DOHH2 (cell line): Measurements from ENCODE around the gene RAB32.

Source experiments
- H3F3A ChIP-seq: fragments of 200-600 bp; sonication (generic), shearing (Covaris generic); 2 replicates; pipeline ENCODE4 v1.6.0; 2016; ENCODE audit warnings: antibody characterized with exemption, mild to moderate bottlenecking; ENCODE audit not compliant: control insufficient read depth, insufficient read depth
- H3K27ac ChIP-seq: fragments of 200-600 bp; sonication (generic); 2 replicates; pipeline ENCODE4 v1.5.1; 2014; ENCODE audit warnings: low read depth, mild to moderate bottlenecking, low read length, moderate library complexity
- H3K27me3 ChIP-seq: fragments of 200-600 bp; sonication (generic); 2 replicates; pipeline ENCODE4 v1.6.1; 2014; ENCODE audit warnings: mild to moderate bottlenecking, low read length, mixed read lengths; ENCODE audit not compliant: control insufficient read depth
- H3K36me3 ChIP-seq: fragments of 200-600 bp; sonication (generic); 2 replicates; pipeline ENCODE4 v1.6.1; 2014; ENCODE audit warnings: mild to moderate bottlenecking, low read length, moderate library complexity, mixed read lengths; ENCODE audit not compliant: control insufficient read depth
- H3K4me1 ChIP-seq: fragments of 200-600 bp; sonication (generic); 2 replicates; pipeline ENCODE4 v1.6.1; 2014; ENCODE audit warnings: mild to moderate bottlenecking, low read length, mixed read lengths; ENCODE audit not compliant: control insufficient read depth
- H3K4me2 ChIP-seq: fragments of 200-600 bp; sonication (generic); 2 replicates; pipeline ENCODE4 v1.6.0; 2014; ENCODE audit warnings: mild to moderate bottlenecking, low read length, moderate library complexity
- H3K4me3 ChIP-seq: fragments of 200-600 bp; sonication (generic); 2 replicates; pipeline ENCODE4 v1.5.1; 2014; ENCODE audit warnings: mild to moderate bottlenecking, low read length, mixed read lengths
- H3K79me2 ChIP-seq: fragments of 200-600 bp; sonication (generic); 2 replicates; pipeline ENCODE4 v1.6.1; 2014; ENCODE audit warnings: mild to moderate bottlenecking, low read length, mixed read lengths; ENCODE audit not compliant: control insufficient read depth
- H3K9me2 ChIP-seq: fragments of 200-600 bp; sonication (generic); replicated peaks from 2 replicates; pipeline ENCODE4 v1.6.1; 2014; ENCODE audit warnings: mild to moderate bottlenecking, low read length, mixed read lengths; ENCODE audit not compliant: control insufficient read depth
- H3K9me3 ChIP-seq: fragments of 200-600 bp; sonication (generic); 2 replicates; pipeline ENCODE4 v1.6.1; 2014; ENCODE audit warnings: antibody characterized with exemption, low read length, mixed read lengths; ENCODE audit not compliant: control insufficient read depth, insufficient read depth
- H4K20me1 ChIP-seq: fragments of 200-600 bp; sonication (generic); 2 replicates; pipeline ENCODE4 v1.6.0; 2014; ENCODE audit warnings: low read depth, mild to moderate bottlenecking, antibody characterized with exemption, low read length, moderate library complexity; ENCODE audit not compliant: control insufficient read depth, insufficient read depth
- EZH2phosphoT487 ChIP-seq: fragments of 200-600 bp; sonication (generic); IDR thresholded peaks from 2 replicates; pipeline ENCODE4 v1.6.1; 2017; ENCODE audit warnings: borderline replicate concordance, mild to moderate bottlenecking, antibody characterized with exemption, low read length, moderate library complexity, mixed read lengths
- TF ChIP-seq, protein P1 (sequence below): fragments of 200-600 bp; sonication (generic); IDR thresholded peaks from one replicate; pipeline ENCODE4 v1.5.1; 2014; ENCODE audit warnings: antibody characterized with exemption, mild to moderate bottlenecking, low read depth, low read length; ENCODE audit not compliant: poor library complexity, severe bottlenecking

The RAB32 gene

DNA sequence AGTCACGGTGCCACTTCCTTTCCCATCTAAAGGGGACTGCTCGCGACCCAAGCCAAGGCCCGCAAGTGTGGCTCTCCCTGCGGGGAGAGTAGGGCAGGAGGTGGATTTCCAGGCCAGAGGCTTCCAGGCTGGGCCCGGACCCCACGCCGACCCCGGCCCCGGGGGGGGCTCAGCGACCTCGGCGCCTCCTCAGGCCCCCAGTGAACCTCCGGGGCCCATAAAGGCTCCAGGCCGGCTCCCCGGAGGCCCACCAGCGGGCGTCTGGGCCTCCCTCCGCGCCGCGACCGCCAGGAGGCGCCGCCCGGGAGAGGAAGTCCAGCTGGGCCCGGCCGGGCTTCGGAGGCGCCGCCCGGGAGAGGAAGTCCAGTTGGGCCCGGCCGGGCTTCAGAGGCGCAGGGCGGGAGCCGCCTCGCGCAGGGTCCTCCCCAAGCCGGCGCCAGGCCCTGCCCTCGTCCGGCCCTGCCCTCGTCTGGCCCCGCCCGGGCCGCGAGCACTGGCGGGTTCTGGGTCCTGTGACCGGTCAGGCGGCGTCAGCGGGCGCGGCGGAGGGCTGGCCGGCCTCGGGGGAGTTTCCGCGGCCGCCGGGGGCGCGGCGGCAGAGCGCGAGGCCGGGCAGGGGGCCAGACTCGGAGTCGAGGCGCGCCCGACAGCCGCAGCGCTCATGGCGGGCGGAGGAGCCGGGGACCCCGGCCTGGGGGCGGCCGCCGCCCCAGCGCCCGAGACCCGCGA, at the start of gene RAB32:
Gene RAB32 (plus strand): TSS at position 623 of the 729 bp plus-strand sequence. CDS start 39 bp downstream, at position 662.
- Histone ChIP-seq H4K20me1 (no peaks in the 10 kb centered on the region), H3K9me2 (no peaks in the 10 kb centered on the region), H3K9me3 (peaks cover 4% of the 10 kb centered on the region; the same call in 1 of the 2 replicates), H3K36me3 (no peaks in the 10 kb centered on the region), H3K79me2 (no peaks in the 10 kb centered on the region), H3K27ac (no peak within 1 kb of the TSS), H3K27me3 (no peaks in the 10 kb centered on the region), H3K4me1 (no peaks in the 10 kb centered on the region), H3K4me3 (no peak within 1 kb of the TSS), H3F3A (no peaks in the 10 kb centered on the region), H3K4me2 (no peak within 1 kb of the TSS)
- TF ChIP-seq, protein P1, sequence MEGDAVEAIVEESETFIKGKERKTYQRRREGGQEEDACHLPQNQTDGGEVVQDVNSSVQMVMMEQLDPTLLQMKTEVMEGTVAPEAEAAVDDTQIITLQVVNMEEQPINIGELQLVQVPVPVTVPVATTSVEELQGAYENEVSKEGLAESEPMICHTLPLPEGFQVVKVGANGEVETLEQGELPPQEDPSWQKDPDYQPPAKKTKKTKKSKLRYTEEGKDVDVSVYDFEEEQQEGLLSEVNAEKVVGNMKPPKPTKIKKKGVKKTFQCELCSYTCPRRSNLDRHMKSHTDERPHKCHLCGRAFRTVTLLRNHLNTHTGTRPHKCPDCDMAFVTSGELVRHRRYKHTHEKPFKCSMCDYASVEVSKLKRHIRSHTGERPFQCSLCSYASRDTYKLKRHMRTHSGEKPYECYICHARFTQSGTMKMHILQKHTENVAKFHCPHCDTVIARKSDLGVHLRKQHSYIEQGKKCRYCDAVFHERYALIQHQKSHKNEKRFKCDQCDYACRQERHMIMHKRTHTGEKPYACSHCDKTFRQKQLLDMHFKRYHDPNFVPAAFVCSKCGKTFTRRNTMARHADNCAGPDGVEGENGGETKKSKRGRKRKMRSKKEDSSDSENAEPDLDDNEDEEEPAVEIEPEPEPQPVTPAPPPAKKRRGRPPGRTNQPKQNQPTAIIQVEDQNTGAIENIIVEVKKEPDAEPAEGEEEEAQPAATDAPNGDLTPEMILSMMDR, result no peak
- no peak for TF ChIP-seq EZH2phosphoT487

DNA sequence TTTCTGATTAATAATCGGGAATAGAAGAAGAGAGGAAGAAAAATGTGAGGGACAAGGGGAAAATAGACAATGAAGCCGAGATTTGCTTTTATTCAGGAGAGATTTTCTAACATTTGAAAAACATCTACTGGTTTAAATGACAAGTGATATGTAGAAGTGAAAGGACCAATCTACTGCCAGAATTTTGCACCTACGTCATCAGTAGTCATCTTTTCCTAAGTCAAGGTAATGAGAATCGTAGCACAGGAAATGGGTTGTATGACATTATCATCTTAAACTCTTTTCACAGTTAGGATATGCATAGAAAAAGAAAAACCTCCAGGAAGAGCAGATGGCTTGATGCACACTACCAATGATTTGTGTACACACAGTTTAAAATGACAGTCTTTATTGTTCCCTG, 45.3 kb upstream of the RAB32 start:
- H3K79me2 ChIP-seq, result no peaks in the 10 kb centered on the region
- H3K4me3 ChIP-seq, result no peak overlapping the region
- H3F3A ChIP-seq, result no peaks in the 10 kb centered on the region
- no peak overlapping the region for H3K27ac ChIP-seq
- H4K20me1 ChIP-seq, result no peaks in the 10 kb centered on the region
- no peak overlapping the region for H3K4me2 ChIP-seq
- H3K9me3 ChIP-seq, result no peaks in the 10 kb centered on the region
- no peaks in the 10 kb centered on the region for H3K27me3 ChIP-seq
- no peaks in the 10 kb centered on the region for H3K4me1 ChIP-seq
- H3K36me3 ChIP-seq, result no peaks in the 10 kb centered on the region
- no peaks in the 10 kb centered on the region; the same call in 1 of the 2 replicates for H3K9me2 ChIP-seq
- TF ChIP-seq, protein P1, result no peak
- TF ChIP-seq EZH2phosphoT487, result no peak

GRCh38 chr6:146503096-146503495, 40.5 kb upstream of the RAB32 start:
- no peak overlapping the region for H3K4me2 ChIP-seq
- H3K27ac ChIP-seq, result no peak overlapping the region
- H4K20me1 ChIP-seq, result no peaks in the 10 kb centered on the region
- no peak for TF ChIP-seq EZH2phosphoT487
- TF ChIP-seq, protein P1, result no peak
- H3K9me3 ChIP-seq, result no peaks in the 10 kb centered on the region
- H3F3A ChIP-seq, result no peaks in the 10 kb centered on the region
- H3K4me3 ChIP-seq, result no peak overlapping the region
- H3K4me1 ChIP-seq, result no peaks in the 10 kb centered on the region
- no peaks in the 10 kb centered on the region for H3K79me2 ChIP-seq
- no peaks in the 10 kb centered on the region; the same call in 1 of the 2 replicates for H3K9me2 ChIP-seq
- no peaks in the 10 kb centered on the region for H3K36me3 ChIP-seq
- H3K27me3 ChIP-seq, result no peaks in the 10 kb centered on the region
